Tibial artery (tissue), 4 donors: ENCODE results near the gene SAMD4A.

Experiments
- DNase-seq, 2 donors: peaks; one replicate each; pipeline ENCODE4 v3.0.0-alpha.2; 2019
- H3K27ac ChIP-seq, 2 donors: fragments of 200-600 bp; sonication (generic) in 1 of 2; 1 replicate in 1 of 2; 2 replicates in 1 of 2; pipeline ENCODE4 v1.5.1; 2018 to 2019; ENCODE audit warnings: mild to moderate bottlenecking in 1 of 2
- H3K27me3 ChIP-seq, 2 donors: fragments of 200-600 bp; sonication (generic) in 1 of 2; one replicate each; pipeline versions ENCODE4 v1.5.1 to v1.6.0; 2016 to 2019
- H3K36me3 ChIP-seq, 3 donors: fragments of 200-600 bp; sonication (generic) in 2 of 3; one replicate each; pipeline ENCODE4 v1.5.1; 2016 to 2019; ENCODE audit warnings: mild to moderate bottlenecking in 2 of 3
- H3K4me1 ChIP-seq, 4 donors: fragments of 200-600 bp; sonication (generic) in 2 of 4; 1 replicate in 3 of 4; 2 replicates in 1 of 4; pipeline ENCODE4 v1.5.1; 2016 to 2019
- H3K4me3 ChIP-seq, 2 donors: fragments of 200-600 bp; sonication (generic) in 1 of 2; 1 replicate in 1 of 2; 2 replicates in 1 of 2; pipeline ENCODE4 v1.5.1; 2018 to 2019; ENCODE audit warnings: mild to moderate bottlenecking in 2 of 2
- H3K9me3 ChIP-seq, 3 donors: fragments of 200-600 bp; sonication (generic) in 1 of 3; one replicate each; pipeline ENCODE4 v1.5.1; 2016 to 2019
- CTCF ChIP-seq, 2 experiments: fragments of 200-600 bp in 1 of 2; fragments of 450-650 bp in 1 of 2; IDR thresholded peaks; one replicate each; pipeline ENCODE4 v1.5.1; 2017 to 2019; ENCODE audit warnings: antibody characterized with exemption in 2 of 2, mild to moderate bottlenecking in 1 of 2, moderate library complexity in 1 of 2
- intact Hi-C: fragments of 100-400 bp; cut with DNase I; formaldehyde crosslinking; loops from one replicate; pipeline ENCODE4 v1.15.0; 2023; ENCODE audit warnings: low total_unique reads

SAMD4A gene

GRCh38 chr14:54582334-54582733, 15.4 kb downstream of the SAMD4A start:
- Histone ChIP-seq H3K36me3 (no peaks in the 10 kb centered on the region), H3K9me3 (no peaks in the 10 kb centered on the region), H3K27me3 (no peaks in the 10 kb centered on the region), H3K4me3 (no peak overlapping the region), H3K27ac (no peak overlapping the region), H3K4me1 (peaks cover 0 to 54% (median 11%) of the 10 kb centered on the region in 4 donors)
- intact Hi-C loops, result no loop called here
- DNase-seq, result no peak
- TF ChIP-seq CTCF (IDR thresholded peaks at IDR 0.05), result no peak

GRCh38 chr14:54584097-54584496, 17.2 kb downstream of the SAMD4A start:
- H3K4me1 ChIP-seq, result peaks cover 0 to 36% (median 5%) of the 10 kb centered on the region in 4 donors
- DNase-seq, result no peak
- H3K27me3 ChIP-seq, result no peaks in the 10 kb centered on the region
- H3K9me3 ChIP-seq, result no peaks in the 10 kb centered on the region
- intact Hi-C loops, result no loop called here
- H3K36me3 ChIP-seq, result no peaks in the 10 kb centered on the region
- H3K27ac ChIP-seq, result no peak overlapping the region
- H3K4me3 ChIP-seq, result no peak overlapping the region
- TF ChIP-seq CTCF (IDR thresholded peaks at IDR 0.05), result no peak

- no peak for DNase-seq
- H3K4me1 ChIP-seq, result peaks cover 0 to 27% (median 3%) of the 10 kb centered on the region in 4 donors
- intact Hi-C loops, result no loop called here
- no peaks in the 10 kb centered on the region for H3K36me3 ChIP-seq
- H3K9me3 ChIP-seq, result no peaks in the 10 kb centered on the region
- no peak overlapping the region for H3K27ac ChIP-seq
- H3K4me3 ChIP-seq, result no peak overlapping the region
- TF ChIP-seq CTCF (IDR thresholded peaks at IDR 0.05), result no peak
- no peaks in the 10 kb centered on the region for H3K27me3 ChIP-seq
Measured at GRCh38 chr14:54585214-54585613, 18.3 kb downstream of the SAMD4A start.

- Histone ChIP-seq H3K4me1 (peaks cover 0 to 33% (median 18%) of the 10 kb centered on the region in 4 donors), H3K36me3 (no peaks in the 10 kb centered on the region), H3K4me3 (no peak overlapping the region), H3K27ac (no peak overlapping the region), H3K9me3 (no peaks in the 10 kb centered on the region), H3K27me3 (no peaks in the 10 kb centered on the region)
- no peak for DNase-seq
- intact Hi-C loops, result no loop called here
- TF ChIP-seq CTCF (IDR thresholded peaks at IDR 0.05), result no peak
Measured at GRCh38 chr14:54589076-54589475, 22.1 kb downstream of the SAMD4A start.

- Histone ChIP-seq H3K9me3 (no peaks in the 10 kb centered on the region), H3K4me3 (no peak overlapping the region), H3K4me1 (peaks cover 0 to 33% (median 21%) of the 10 kb centered on the region in 4 donors), H3K36me3 (no peaks in the 10 kb centered on the region), H3K27ac (no peak overlapping the region), H3K27me3 (no peaks in the 10 kb centered on the region)
- no peak for DNase-seq
- intact Hi-C loops, result no loop called here
- no peak for TF ChIP-seq CTCF (IDR thresholded peaks at IDR 0.05)
Measured at GRCh38 chr14:54589843-54590242, 22.9 kb downstream of the SAMD4A start.

GRCh38 chr14:54590481-54590880, 23.6 kb downstream of the SAMD4A start:
- no peaks in the 10 kb centered on the region for H3K9me3 ChIP-seq
- TF ChIP-seq CTCF (IDR thresholded peaks at IDR 0.05), result no peak
- no peaks in the 10 kb centered on the region for H3K36me3 ChIP-seq
- peak overlapping the region in 1 of 2 donors; percentile 2 for H3K27ac ChIP-seq
- intact Hi-C loops, result no loop called here
- H3K4me3 ChIP-seq, result no peak overlapping the region
- H3K4me1 ChIP-seq, result peaks cover 0 to 34% (median 22%) of the 10 kb centered on the region in 4 donors
- DNase-seq, result no peak
- no peaks in the 10 kb centered on the region for H3K27me3 ChIP-seq
